Measurements from ENCODE around the gene TOP2A. TPM values are rescaled to one million over a fixed set of nuclear protein-coding genes. Genes with fewer than 3 reads are reported as not detected.

The TOP2A gene
- total RNA-seq, 4 donors from 2014 or later, result 0.75 to 8.5 (median 3.7) TPM

- TF ChIP-seq CTCF (IDR thresholded peaks at IDR 0.05; ENCODE audit: low read depth), result no peak
These were observed 47.8 kb downstream of the TOP2A start for GRCh38 chr17:40369923-40370322.

GRCh38 chr17:40366861-40367518, 50.7 kb downstream of the TOP2A start:
- TF ChIP-seq CTCF (IDR thresholded peaks at IDR 0.05; ENCODE audit: low read depth), result no peak

- no peak for TF ChIP-seq CTCF (IDR thresholded peaks at IDR 0.05; ENCODE audit: low read depth)
These were observed 51.4 kb downstream of the TOP2A start for GRCh38 chr17:40366076-40366860.

- TF ChIP-seq CTCF (IDR thresholded peaks at IDR 0.05; ENCODE audit: low read depth), result no peak
These were observed 52.8 kb downstream of the TOP2A start for GRCh38 chr17:40364906-40365305.

- no peak for TF ChIP-seq CTCF (IDR thresholded peaks at IDR 0.05; ENCODE audit: low read depth)
These were observed 53.4 kb downstream of the TOP2A start, which contains the start of gene GJD3 for GRCh38 chr17:40364121-40364861. Gene GJD3, minus strand, starts transcription at chr17:40364737. Its CDS starts 922 bp downstream, at chr17:40363815.

- no peak for TF ChIP-seq CTCF (IDR thresholded peaks at IDR 0.05; ENCODE audit: low read depth)
These were observed 54.4 kb downstream of the TOP2A start for GRCh38 chr17:40363111-40363827.
